Measurements from ENCODE around the gene S100A10. TPM values are rescaled to one million over a fixed set of nuclear protein-coding genes. Genes with fewer than 3 reads are reported as not detected.

Gene S100A10
- total RNA-seq, 1 donor from 2014 or later = 120 TPM

DNA sequence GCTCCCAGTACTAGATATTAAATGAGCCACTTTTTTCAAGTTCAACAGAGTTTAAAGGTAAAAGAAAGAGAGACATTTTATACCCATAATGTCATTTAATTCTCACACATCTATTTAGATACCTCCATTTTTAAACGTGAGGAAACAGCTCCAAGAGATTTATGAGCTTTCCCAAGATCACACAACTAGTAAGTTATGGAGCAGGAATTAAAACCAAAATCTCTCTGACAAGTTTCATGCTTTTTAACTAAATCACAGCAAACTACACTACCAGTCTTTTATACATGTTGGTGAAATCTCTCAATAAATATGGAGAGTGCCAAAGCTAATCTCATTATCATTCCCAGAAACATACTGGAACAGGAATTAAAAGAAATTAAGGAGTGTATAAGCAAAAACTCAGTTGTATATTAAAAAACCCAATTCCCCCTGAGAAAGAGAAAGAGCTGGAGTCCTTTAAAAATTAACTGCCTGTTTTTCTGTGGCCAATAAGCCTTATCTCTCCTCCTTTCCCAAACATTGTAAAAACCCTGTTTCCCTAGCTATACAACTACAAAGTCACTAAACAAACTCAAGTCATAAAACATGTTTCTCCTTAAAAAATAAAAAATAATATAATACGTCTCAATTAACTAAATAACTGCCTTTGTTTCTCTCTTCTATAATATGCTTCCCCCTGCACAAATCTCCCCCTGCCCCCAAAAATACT is 57.6 kb downstream of the S100A10 start:
- no peak for FAIRE-seq
- H3K4me3 ChIP-seq (ENCODE audit: low read depth, low read length) = no peak overlapping the region
- no peak for DNase-seq (ENCODE audit: low read depth)
- no peaks in the 10 kb centered on the region for H3K36me3 ChIP-seq (ENCODE audit: control insufficient read depth, insufficient read depth, low read length)
- H3K27me3 ChIP-seq (ENCODE audit: control insufficient read depth, insufficient read depth, low read length) = no peaks in the 10 kb centered on the region
- TF ChIP-seq, protein P1, sequence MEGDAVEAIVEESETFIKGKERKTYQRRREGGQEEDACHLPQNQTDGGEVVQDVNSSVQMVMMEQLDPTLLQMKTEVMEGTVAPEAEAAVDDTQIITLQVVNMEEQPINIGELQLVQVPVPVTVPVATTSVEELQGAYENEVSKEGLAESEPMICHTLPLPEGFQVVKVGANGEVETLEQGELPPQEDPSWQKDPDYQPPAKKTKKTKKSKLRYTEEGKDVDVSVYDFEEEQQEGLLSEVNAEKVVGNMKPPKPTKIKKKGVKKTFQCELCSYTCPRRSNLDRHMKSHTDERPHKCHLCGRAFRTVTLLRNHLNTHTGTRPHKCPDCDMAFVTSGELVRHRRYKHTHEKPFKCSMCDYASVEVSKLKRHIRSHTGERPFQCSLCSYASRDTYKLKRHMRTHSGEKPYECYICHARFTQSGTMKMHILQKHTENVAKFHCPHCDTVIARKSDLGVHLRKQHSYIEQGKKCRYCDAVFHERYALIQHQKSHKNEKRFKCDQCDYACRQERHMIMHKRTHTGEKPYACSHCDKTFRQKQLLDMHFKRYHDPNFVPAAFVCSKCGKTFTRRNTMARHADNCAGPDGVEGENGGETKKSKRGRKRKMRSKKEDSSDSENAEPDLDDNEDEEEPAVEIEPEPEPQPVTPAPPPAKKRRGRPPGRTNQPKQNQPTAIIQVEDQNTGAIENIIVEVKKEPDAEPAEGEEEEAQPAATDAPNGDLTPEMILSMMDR (IDR thresholded peaks at IDR 0.05; ENCODE audit: insufficient read depth, low read length, severe bottlenecking) = no peak

DNA sequence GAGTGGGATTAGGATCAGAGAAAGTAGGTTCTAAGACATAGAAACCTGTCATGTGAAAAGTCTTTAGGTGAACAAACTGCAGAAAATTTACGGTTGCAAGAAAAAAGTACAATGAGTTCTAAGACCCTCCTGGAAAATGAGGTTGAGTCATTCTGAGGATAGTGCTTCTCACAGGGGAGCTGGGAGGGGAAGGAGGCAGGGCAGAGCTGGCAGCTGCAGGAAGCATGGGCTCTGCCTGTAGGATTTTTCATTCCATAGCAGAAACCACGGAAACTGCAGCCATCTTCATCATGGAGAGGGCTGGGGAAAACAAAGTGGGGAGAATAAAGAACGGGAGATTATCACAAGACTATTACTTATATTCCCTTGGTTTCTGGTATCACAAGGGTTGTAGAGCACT is 58.5 kb downstream of the S100A10 start:
- no peak for FAIRE-seq
- H3K27me3 ChIP-seq (ENCODE audit: control insufficient read depth, insufficient read depth, low read length) = no peaks in the 10 kb centered on the region
- TF ChIP-seq, protein P1 (IDR thresholded peaks at IDR 0.05; ENCODE audit: insufficient read depth, low read length, severe bottlenecking) = no peak
- H3K4me3 ChIP-seq (ENCODE audit: low read depth, low read length) = no peak overlapping the region
- no peaks in the 10 kb centered on the region for H3K36me3 ChIP-seq (ENCODE audit: control insufficient read depth, insufficient read depth, low read length)
- DNase-seq (ENCODE audit: low read depth) = no peak

DNA sequence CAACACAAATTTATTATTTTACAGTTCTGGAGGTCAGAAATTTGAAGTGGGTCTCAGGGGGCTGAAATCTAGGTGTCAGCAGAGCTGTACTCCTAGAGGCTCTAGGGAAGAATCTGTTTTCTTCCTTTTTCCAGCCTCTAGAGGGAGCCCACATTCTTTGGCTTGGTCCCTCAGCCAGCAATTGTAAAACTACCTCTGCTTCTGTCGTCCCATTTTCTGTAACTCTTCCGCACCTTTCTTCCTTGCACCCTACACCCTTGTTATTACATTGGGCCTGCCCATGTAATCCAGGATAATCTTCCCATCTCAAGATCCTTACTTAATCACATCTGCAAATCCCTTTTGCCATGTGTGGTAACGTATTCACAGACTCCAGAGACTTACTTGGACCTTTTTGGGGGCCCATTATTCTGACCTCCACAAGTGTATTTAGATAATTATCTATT is 59.6 kb downstream of the S100A10 start:
- no peak for FAIRE-seq
- Histone ChIP-seq H3K27me3 (ENCODE audit: control insufficient read depth, insufficient read depth, low read length) (no peaks in the 10 kb centered on the region), H3K36me3 (ENCODE audit: control insufficient read depth, insufficient read depth, low read length) (no peaks in the 10 kb centered on the region), H3K4me3 (ENCODE audit: low read depth, low read length) (no peak overlapping the region)
- TF ChIP-seq, protein P1 (IDR thresholded peaks at IDR 0.05; ENCODE audit: insufficient read depth, low read length, severe bottlenecking) = peak; percentile 91
- peak; percentile 63 for DNase-seq (ENCODE audit: low read depth)

Other genes starting within 250 kb of the S100A10 start
- 83.2 and 110 TPM in 2 replicates for gene MRPL9, start 230.4 kb downstream of the S100A10 start, total RNA-seq
- gene TDRKH, start 203.4 kb downstream of the S100A10 start, total RNA-seq = 6.8 and 9.1 TPM in 2 replicates
- gene LINGO4, start 188.4 kb downstream of the S100A10 start, total RNA-seq = under 0.01 TPM in 1 of 2 replicates, not detected in the other
- 0.26 and 2.8 TPM in 2 replicates for gene RORC, start 162.1 kb downstream of the S100A10 start, total RNA-seq
- not detected in 2 replicates for gene C2CD4D, start 154.0 kb downstream of the S100A10 start, total RNA-seq
- gene THEM5, start 140.1 kb downstream of the S100A10 start, total RNA-seq = not detected in 2 replicates
- gene THEM4, start 84.3 kb downstream of the S100A10 start, total RNA-seq = 6.7 and 9.7 TPM in 2 replicates
- gene S100A11, start 43.1 kb upstream of the S100A10 start, total RNA-seq = 58.7 and 151 TPM in 2 replicates
- not detected in 2 replicates for gene TCHHL1, start 95.2 kb upstream of the S100A10 start, total RNA-seq
- gene TCHH, start 121.6 kb upstream of the S100A10 start, total RNA-seq = under 0.01 TPM in 2 replicates
- gene RPTN, start 165.4 kb upstream of the S100A10 start, total RNA-seq = 0.53 and 2.9 TPM in 2 replicates
- gene HRNR, start 230.3 kb upstream of the S100A10 start, total RNA-seq = under 0.01 and 0.26 TPM in 2 replicates